GM18502 (cell line): ENCODE results near the gene BCKDHA.
"Not testable (repeated sequence)": the region's sequence is repeated elsewhere in the genome, so short reads cannot be mapped to it uniquely, and the experiment has no call there.

Experiments used
- ATAC-seq: cut with Tn5 transposase; IDR thresholded peaks from one replicate; pipeline ENCODE4 v1.9.1; 2021; ENCODE audit warnings: mild to moderate bottlenecking; ENCODE audit not compliant: unreplicated experiment, poor library complexity

BCKDHA gene

DNA sequence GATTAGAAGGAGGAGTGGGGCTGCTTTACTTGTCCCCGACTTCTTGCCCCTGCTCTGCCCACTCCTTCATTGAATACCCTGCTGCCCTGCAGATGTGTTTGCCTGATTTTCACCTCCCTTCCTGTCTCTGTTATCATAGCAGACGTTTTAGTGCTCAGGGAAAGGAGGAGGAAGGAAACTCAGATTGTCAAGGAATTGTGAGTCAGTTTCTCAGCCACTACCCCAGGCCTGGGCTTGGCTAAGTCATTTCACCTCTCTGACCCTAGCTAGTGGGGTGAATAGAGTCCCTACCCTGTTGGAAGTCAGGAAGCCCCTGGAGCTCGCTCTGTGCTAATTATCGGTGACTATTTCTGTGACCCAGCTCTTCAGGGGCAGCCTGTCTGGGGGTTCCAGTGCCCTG is 3.9 kb downstream of the BCKDHA start:
- no peak for ATAC-seq

DNA sequence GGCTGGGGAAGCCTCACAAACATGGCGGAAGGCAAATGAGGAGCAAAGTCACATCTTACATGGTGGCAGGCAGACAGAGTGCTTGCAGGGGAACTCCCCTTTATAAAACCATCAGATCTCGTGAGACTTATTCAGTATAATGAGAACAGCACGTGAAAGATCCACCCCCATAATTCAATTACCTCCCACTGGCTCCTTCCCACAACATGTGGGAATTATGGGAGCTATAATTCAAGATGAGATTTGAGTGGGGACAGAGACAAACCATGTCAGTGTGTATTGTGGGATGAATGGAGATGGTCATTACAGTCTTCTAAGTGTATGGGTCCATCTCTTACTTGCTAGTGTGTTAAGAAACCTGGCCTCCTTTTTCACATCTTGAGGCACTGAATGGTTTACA is 4.4 kb downstream of the BCKDHA start:
- ATAC-seq, result no peak

DNA sequence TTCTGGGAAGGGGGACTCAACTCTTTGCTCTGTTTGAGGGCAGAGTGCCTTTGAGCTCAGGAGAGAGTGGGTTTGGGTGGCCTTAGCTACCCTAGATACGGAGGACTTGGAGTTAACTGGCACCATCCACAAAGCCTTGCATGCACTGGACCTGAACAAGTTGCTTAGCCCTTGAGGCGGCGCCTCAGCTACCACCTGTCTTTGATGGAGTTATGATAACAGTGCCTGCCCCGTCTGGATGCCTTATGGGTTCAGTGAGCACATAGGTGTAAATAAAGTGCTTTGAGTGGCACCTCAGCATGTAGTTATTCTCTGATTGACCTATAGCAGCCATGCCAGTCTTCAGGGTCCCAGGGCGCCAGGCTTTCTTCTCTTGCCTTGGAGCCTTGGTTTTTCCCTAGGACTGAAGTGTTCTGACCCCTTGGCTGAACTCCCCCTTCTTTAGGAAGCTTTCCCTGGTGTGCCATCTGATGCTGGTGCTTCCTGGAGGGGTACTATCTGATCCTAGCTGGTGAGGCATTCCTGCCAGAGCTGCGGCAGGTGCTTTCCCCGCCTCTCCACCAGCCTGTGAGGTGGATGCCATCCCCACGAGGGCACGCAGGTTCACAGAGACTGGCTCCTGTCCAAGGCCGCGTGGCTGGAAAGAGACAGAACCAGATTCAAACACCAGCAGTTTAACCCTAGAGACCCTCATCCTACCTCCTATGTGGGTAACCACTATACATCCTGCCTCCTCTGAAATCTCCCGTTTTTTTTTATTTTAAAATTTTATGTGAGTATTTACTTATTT is 5.8 kb downstream of the BCKDHA start:
- ATAC-seq, result no peak

- no peak for ATAC-seq
Measured at GRCh38 chr19:41405776-41406175, 8.2 kb downstream of the BCKDHA start.

- ATAC-seq, result no peak
Measured at GRCh38 chr19:41407271-41407670, 9.7 kb downstream of the BCKDHA start.

GRCh38 chr19:41408256-41408655 is 10.6 kb downstream of the BCKDHA start:
- ATAC-seq, result no peak

DNA sequence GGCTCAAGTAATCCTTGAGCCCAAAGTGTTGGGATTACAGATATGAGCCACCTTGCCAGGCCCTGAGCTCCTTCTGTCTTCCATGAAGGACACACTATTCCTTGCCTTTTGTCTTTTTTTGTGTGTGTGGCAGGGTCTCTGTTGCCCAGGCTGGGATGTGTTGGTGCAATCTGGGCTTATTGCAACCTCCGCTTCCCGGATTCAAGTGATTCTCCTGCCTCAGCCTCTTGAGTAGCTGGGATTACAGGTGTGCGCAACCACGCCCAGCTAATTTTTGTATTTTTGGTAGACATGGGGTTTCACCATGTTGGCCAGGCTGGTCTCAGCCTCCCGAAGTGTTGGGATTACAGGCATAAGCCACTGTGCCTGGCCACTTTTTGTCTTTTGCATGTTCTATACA is 11.2 kb downstream of the BCKDHA start:
- ATAC-seq, result not testable (repeated sequence)

GRCh38 chr19:41409288-41409687 is 11.7 kb downstream of the BCKDHA start:
- ATAC-seq, result no peak

DNA sequence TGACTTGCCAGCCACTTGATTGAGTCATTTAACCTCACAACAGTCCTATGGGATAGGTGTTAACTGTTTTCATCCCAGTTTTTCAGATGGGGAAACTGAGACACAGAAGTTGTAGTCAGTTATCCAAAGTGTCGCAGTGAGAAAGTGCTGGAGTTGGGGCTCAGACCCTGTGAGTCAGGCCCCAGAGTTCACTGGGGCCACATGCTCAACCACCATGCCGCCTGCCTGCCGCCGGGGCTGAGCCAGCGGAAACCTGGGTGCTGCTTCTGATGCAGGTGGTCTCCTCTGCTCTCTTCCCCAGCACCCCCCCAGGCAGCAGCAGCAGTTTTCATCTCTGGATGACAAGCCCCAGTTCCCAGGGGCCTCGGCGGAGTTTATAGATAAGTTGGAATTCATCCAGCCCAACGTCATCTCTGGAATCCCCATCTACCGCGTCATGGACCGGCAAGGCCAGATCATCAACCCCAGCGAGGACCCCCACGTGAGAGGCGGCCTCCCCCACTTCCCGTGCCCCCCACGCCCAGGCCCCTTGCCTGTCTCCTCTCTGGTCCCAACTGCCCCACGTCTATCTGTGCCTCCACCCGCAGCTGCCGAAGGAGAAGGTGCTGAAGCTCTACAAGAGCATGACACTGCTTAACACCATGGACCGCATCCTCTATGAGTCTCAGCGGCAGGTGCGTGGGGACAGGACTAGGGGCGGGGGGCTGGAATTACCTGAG is 12.9 kb downstream of the BCKDHA start:
- no peak for ATAC-seq

DNA sequence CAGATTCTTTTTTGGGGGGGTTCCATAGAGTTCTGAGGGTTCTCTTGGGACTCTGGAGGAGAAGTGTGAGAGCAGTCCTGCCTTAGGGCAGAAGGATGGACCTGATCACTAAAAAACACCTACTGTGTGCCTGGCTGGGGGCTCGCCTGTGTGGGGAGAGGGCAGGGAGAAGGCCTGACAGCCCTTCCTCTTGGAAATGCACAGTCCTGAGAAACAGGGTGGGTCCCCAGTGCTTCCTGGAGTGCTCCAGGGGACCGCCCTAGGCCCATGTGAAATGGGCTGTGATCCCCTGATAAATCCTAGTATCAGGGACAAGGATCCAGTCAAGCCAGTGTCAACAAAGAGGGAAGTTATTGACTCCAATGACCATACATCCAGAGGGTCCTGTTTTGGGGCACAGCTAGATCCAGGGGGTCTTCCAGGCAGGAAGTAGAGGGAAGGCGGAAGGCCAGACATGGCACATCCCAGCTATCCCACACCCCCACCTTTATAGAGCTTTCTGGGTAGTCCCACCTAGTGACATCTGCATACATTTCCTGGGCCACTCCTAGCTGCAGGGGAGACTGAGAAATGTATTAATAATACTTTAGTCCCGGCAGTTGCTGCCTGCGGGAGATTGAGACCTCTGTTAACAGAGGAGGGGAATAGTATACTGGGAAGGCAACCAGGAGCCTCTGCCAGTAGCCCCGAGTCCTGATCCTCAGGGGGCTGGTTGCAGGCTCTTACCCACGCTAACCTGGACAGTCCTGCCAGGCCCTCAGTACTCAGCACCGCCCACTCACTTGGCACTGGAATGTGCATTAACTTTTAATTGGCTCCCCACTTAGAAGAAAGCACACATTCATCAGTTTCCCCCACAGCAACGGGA is 13.7 kb downstream of the BCKDHA start:
- ATAC-seq, result no peak

- ATAC-seq, result no peak
Measured at GRCh38 chr19:41411968-41412265, 14.3 kb downstream of the BCKDHA start.

DNA sequence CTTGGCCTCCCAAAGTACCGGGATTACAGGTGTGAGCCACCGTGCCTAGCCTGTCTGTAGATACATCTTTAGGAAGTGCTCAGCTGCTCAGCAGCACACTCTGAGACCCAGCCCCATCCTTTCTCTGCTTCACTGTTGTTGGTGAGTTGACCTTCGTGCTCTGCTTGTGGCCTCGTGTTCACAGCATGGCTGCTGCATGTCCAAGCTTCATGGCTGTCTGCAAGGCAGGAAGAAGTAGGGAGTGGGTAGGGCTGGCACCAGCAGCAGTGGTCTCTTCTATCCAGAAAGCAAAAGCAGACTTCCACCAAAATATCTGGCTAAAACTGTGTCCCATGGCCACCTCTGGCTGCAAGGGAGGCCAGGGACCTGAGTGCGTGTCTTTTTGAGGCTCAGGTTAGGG is 15.3 kb downstream of the BCKDHA start:
- no peak for ATAC-seq

GRCh38 chr19:41413947-41414346 is 16.3 kb downstream of the BCKDHA start:
- no peak for ATAC-seq

GRCh38 chr19:41414461-41414860 is 16.8 kb downstream of the BCKDHA start:
- ATAC-seq, result no peak

DNA sequence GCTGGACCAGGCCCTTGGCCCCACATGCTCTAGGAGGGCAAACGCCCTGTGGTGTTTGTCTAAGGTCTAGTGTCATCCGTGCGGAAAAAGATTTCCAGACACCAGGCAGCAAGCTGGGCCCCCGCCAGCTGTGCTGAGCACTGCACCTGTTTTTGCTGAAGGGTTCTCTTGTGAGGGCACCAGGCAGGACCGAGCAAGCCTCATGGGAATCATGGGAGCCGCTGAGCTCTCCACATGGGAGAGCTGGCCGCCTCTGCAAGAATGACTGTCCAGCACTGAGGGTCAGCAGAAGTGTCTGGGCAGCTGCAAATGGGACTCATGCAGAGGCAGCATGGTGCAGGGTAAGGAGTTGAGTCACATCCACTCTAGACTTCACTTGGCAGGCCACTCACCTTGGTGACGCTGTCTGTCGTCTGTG is 17.5 kb downstream of the BCKDHA start:
- ATAC-seq, result no peak

DNA sequence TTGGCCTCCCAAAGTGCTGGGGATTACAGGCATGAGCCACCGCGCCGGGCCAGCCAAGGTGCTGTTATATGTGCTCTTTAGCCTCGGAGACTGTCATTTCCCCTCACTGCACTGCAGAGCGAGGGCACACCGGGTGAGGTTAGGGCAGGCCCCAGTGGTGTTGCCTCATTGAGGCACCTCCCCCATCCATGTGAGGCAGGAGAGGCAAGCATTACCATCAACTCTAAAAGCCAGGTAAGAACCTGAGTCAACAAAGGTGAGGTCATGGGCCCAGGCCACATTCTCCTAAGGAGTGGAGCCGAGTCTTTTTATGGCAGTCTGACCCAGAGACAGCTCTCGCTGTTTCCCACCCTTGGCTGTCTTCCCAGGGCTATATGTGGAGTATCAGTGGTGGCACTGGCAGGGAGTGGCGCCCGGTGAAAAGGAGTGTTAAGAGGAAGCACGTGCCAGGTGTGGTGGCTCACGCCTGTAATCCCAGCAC is 18.6 kb downstream of the BCKDHA start:
- ATAC-seq, result no peak

DNA sequence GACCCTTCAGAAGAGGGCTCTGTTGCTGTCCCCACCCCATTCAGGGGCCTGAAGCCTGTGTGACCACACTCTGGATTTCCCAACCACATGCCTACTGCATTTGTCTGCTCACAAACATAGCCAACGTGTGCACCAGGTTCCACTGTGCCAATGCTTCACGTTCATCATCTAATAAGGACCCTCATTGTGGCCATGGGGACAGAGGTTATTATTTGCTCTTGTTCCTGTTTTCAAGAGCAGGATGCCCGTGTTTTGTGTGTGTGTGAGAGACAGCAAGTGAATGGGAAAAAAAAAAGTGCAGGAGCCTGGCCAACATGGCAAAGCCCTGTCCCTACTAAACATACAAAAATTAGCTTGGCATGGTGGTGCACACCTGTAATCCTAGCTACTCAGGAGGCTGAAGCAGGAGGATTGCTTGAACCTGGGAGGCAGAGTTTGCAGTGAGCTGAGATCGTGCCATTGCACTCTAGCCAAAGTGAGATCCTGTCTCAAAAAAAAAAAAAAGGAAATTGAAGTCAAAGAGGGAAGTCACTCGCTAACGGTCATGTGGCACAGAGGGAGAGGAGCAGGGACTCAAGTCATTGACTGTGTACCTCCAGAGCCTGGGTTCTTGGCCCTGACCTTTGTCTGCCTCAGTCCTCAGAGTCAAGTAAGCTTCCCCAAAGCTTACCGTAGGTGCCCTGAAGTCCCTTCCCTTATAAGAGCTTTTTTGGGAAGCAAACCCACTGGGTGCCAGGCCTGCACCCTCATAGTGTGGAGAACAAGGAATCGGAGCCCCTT is 22.7 kb downstream of the BCKDHA start:
- no peak for ATAC-seq

GRCh38 chr19:41421314-41421713 is 23.7 kb downstream of the BCKDHA start:
- ATAC-seq, result no peak

- no peak for ATAC-seq
Measured at GRCh38 chr19:41421973-41422372, 24.4 kb downstream of the BCKDHA start.

- no peak for ATAC-seq
Measured at GRCh38 chr19:41422456-41422855, 24.8 kb downstream of the BCKDHA start.
